GM12801 (cell line): Measurements from ENCODE around the gene TBCE.

Experiments used
- TF ChIP-seq, protein P1 (sequence below): IDR thresholded peaks from one replicate; pipeline ENCODE4 v1.5.1; 2011; ENCODE audit warnings: control low read depth; ENCODE audit not compliant: insufficient read length; ENCODE audit errors: extremely low read depth

The TBCE gene

DNA sequence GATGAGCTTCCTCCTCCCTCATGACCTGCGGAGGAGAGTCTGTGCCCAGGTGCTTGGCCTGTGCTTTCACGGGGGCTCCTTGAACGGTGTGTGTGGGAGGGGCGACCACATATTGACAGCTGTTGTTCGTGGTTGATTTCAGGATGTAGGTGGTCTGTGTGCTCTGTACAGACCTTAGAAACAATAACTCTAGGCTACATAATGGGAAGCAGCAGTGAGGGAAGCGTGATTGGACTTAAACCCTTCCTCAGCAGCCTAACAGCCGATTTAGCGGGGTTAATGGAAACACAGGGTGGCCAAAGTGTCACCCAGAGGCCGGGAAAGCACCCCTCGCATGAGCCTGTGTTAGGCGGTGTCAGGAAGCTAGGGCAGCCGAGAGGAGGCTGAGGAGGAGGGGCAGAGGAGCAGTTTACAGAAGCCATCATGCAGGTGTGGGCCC is 56.0 kb downstream of the TBCE start:
- TF ChIP-seq, protein P1, sequence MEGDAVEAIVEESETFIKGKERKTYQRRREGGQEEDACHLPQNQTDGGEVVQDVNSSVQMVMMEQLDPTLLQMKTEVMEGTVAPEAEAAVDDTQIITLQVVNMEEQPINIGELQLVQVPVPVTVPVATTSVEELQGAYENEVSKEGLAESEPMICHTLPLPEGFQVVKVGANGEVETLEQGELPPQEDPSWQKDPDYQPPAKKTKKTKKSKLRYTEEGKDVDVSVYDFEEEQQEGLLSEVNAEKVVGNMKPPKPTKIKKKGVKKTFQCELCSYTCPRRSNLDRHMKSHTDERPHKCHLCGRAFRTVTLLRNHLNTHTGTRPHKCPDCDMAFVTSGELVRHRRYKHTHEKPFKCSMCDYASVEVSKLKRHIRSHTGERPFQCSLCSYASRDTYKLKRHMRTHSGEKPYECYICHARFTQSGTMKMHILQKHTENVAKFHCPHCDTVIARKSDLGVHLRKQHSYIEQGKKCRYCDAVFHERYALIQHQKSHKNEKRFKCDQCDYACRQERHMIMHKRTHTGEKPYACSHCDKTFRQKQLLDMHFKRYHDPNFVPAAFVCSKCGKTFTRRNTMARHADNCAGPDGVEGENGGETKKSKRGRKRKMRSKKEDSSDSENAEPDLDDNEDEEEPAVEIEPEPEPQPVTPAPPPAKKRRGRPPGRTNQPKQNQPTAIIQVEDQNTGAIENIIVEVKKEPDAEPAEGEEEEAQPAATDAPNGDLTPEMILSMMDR, result no peak

DNA sequence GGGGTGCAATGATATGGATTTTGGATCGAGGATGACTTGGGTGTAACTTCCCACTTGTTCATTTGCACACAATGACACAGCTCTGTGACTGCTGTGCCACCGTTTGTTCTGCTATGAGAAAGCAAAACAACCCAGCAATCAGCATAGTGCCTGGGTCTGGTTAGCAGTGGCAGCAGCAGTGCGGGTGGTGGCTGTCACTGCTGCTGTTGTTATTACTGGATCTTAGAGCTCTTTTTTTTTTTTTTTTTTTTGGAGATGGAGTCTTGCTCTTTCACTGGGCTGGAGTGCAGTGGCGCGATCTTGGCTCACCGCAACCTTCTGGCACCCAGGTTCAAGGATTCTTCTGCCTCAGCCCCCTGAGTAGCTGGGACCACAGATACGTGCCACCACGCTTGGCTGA is 56.9 kb downstream of the TBCE start:
- TF ChIP-seq, protein P1, result no peak

DNA sequence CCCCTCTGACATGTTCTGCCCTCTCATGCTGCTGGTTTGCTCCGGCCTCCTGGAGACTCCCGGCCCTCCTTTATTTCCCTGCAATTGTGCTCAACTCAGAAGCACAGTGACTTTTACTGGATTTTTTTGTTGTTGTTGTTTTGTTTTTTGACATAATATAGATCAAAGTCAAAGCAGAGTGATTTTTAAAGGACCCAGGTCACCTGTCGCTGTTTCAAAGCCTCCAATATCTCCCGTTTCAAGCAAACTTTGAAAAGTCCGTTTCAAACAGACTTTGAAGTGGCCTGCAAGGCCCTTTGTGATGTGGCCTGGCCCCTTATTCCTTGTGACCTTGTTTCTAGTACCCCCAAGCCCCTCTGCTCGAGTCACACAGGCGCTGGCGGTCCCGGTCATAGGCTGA is 58.1 kb downstream of the TBCE start:
- TF ChIP-seq, protein P1, result no peak

DNA sequence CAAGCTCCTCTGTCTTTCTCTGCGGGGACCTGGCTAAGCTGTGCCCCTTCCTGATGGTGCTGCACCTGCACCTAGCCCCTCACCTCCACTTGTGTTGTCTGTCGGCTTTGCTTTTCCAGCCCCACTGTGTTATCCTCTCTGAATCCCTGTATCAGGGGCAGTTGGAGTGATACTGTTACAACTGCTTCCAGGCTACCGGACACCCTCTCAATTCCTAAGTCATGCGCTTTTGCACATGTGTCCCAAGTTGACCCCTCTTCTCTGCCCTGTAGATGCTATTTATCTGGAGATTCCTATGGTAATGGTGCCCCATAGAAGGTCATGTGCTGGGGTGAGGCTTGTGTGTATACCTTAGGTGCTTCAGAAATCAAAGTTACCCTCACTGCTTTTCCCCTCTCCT is 58.9 kb downstream of the TBCE start:
- TF ChIP-seq, protein P1, result no peak

DNA sequence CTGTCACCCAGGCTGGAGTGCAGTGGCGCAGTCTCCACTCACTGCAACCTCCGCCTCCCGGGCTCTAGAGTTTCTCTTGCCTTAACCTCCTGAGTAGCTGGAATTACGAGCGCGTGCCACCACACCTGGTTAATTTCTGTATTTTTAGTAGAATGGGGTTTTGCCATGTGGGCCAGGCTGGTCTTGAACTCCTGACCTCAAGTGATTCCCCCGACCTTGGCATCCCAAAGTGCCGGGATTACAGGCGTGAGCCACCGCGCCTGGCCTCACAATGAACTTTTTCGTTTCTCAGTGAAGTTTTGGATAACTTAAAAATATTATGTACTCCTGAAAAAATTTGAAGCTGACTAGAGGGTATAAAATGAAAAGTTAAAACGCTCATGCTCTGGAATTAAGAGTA is 59.5 kb downstream of the TBCE start:
- TF ChIP-seq, protein P1, result no peak

DNA sequence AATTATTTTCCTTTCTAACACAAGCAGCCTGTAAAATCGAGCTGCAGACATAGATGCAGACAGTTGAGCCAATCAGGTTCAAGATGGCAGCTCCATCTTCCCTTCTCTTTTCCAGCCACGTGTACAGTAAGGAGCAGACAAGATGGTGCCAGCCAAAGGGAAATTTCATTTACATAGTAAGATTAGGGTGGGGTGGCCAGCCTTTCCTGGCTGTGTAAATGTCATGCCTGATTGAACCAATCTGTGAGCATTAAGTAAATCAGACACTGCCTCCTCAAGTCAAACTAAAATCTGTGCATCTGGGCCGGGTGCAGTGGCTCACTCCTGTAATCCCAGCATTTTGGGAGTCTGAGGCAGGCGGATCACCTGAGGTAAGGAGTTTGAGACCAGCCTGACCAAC is 60.2 kb downstream of the TBCE start:
- TF ChIP-seq, protein P1, result no peak

DNA sequence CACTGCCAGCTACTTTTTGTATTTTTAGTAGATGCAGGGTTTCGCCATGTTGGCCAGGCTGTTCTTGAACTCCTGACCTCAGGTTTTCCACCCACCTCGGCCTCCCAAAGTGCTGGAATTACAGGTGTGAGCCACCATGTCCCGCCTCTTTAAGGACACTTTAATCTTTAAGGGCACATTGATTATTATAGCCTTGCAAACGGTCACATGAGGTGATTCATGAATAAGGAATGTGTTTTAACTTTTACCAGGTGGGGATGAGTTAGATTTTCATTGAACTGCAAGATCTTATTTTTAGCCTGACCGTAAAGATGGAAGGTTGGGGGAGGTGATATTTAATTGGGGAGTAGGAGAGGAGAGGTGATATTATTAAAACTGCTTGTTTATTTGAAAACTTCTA is 61.9 kb downstream of the TBCE start:
- TF ChIP-seq, protein P1, result no peak

DNA sequence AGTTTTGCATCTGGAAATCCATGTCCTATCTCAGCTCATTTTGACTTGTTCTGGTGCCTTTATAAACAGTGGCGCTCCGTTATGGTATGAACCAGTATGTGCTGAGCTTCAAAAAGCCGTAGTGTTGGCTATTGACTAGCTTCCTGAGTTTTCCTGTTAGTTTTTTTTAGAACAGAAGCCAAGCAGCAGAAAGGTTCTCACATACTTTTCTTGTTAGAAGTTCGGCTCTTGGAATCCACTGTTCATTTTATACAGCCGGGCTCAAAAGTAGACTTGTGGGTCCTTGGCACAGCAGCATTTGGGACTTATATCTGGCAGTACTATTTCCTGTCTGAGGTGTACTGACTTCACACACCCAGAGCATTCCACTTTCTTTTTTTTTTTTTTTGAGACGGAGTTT is 63.8 kb downstream of the TBCE start:
- TF ChIP-seq, protein P1, result no peak
